GM12892 (cell line): ENCODE data around the gene MAGEB2. TPM values are rescaled to one million over a fixed set of nuclear protein-coding genes. Genes with fewer than 3 reads are reported as not detected.
"Not testable (repeated sequence)": the region's sequence is repeated elsewhere in the genome, so short reads cannot be mapped to it uniquely, and the experiment has no call there.

Source experiments
- DNase-seq: peaks from one replicate; pipeline ENCODE4 v3.0.0; 2011; ENCODE audit not compliant: insufficient read length
- FAIRE-seq: peaks from 2 replicates; lab custom pipeline; 2011; peaks lifted over from hg19 to GRCh38; lab: Jason Lieb, UNC
- POLR2A ChIP-seq: IDR thresholded peaks from 2 replicates; pipeline ENCODE4 v1.6.1; 2011; ENCODE audit warnings: low read depth, low read length, control low read depth
- POLR2AphosphoS5 ChIP-seq: IDR thresholded peaks from 2 replicates; pipeline ENCODE4 v1.6.1; 2011; ENCODE audit warnings: low read depth, low read length, control low read depth
- TAF1 ChIP-seq: IDR thresholded peaks from 2 replicates; pipeline ENCODE4 v1.6.1; 2011; ENCODE audit warnings: low read depth, mild to moderate bottlenecking, control low read depth, low read length, borderline replicate concordance
- polyA plus RNA-seq: library from polyadenylated mRNA; unstranded; fragments of >200 nt; gene quantifications from one replicate; pipeline ENCODE4 v1.2.1, GENCODE V29; 2012; ENCODE audit warnings: missing spikeins, inconsistent platforms; ENCODE audit not compliant: missing spikeins

MAGEB2 gene
- polyA plus RNA-seq = 0.15 TPM

DNA sequence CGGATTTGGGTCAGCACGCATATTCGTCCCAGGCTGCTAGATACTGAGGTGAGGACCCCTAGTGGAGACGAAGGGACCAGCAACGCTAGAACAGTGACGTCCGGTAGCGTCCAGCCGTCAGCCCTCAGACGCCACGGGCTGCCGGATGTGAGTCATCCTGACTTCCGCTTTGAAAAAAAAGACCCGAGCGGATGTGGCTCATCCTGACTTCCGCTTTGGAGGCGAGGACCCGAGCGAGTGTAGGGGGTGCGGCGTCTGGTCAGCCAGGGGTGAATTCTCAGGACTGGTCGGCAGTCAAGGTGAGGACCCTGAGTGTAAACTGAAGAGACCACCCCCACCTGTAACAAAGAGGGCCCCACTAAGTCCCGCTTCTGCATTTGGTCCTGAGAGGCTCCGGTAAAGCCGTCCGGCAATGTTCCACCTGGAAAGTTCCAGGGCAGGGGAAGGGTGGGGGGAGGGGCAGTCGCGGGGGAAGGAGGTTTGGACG lies at the start of gene MAGEB2:
TSS of gene MAGEB2 (plus strand) at position 207 of the 487 bp plus-strand sequence. CDS start 3,018 bp downstream, outside the sequence.
- TF ChIP-seq TAF1 = no peak
- TF ChIP-seq POLR2AphosphoS5 = no peak
- no peak for TF ChIP-seq POLR2A
- DNase-seq = no peak
- no peak for FAIRE-seq

DNA sequence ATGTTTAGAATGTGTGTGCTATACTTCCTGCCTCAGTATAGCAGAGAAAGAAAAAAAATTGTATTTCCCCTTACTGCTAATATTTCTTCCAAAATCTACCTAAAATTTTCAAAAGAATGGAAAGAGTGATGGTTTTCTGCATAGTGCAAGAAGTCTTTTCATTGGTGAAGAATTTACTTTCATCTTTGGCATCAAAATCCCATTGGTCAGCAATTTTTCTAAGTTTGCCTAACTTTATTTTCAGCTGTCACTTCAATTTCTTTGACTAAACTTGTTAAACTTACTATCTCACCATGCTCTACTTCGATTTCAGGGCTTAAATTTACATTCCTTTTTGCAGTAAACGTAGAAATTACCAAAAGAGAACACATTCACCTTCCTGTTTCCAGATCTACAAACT lies 44.5 kb upstream of the MAGEB2 start:
- TF ChIP-seq POLR2A (no peak), POLR2AphosphoS5 (no peak), TAF1 (no peak)
- DNase-seq (no peak), FAIRE-seq (no peak)

GRCh38 chrX:30181353-30181752 lies 34.0 kb upstream of the MAGEB2 start:
- no peak for DNase-seq
- TF ChIP-seq TAF1 (no peak), POLR2AphosphoS5 (no peak), POLR2A (no peak)
- FAIRE-seq = no peak

DNA sequence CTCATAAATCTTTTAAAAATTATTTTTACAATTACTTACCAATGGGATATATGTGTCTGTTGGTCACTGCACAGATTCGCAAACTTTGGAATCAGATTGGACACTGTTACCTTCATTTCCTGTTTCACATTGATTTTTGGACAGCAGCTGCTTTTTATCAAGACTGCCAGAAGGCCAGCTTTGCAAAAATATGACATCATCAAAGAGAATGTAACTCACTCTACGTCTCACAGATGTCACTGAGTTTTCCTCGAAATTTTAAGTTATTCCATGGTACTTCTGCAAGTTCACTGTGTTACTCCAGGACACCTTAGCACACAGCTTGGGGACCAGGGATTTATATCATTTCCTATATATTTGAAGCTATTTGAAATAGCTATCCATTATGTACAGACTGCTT lies 31.8 kb upstream of the MAGEB2 start:
- FAIRE-seq = no peak
- TF ChIP-seq TAF1 = no peak
- TF ChIP-seq POLR2AphosphoS5 = no peak
- TF ChIP-seq POLR2A = no peak
- DNase-seq = no peak

DNA sequence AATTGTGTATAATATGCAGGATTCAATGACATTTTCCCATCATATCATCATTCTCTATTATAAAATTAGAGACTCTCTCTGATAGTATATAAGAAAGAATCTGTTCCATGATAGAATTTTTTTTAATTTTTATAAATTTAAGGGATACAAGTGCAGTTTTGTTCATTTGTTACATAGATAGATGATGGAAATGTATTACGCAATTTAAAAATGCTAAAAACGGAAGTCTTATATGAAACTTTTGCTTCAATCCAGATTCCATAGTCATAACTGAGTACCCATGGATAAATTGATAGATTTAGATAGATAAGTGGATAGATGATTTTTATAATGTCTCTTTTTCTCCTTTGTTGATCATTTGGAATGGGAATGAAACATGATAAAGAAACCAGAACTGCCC lies 24.9 kb upstream of the MAGEB2 start:
- DNase-seq (no peak), FAIRE-seq (no peak)
- no peak for TF ChIP-seq TAF1
- TF ChIP-seq POLR2AphosphoS5 = no peak
- TF ChIP-seq POLR2A = no peak

DNA sequence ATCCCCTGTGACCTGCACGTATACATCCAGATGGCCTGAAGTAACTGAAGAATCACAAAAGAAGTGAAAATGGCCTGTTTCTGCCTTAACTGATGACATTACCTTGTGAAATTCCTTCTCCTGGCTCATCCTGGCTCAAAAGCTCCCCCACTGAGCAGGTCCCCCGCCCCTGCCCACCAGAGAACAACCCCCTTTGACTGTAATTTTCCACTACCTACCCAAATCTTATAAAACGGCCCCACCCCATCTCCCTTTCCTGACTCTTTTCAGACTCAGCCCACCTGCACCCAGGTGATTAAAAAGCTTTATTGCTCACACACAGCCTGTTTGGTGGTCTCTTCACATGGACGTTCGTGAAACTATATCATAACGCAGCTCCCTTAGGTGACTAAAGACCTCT lies 21.5 kb upstream of the MAGEB2 start:
- not testable (repeated sequence) for FAIRE-seq, DNase-seq

- DNase-seq = no peak
- no peak for FAIRE-seq
Measured at GRCh38 chrX:30196322-30196721, 19.0 kb upstream of the MAGEB2 start.

DNA sequence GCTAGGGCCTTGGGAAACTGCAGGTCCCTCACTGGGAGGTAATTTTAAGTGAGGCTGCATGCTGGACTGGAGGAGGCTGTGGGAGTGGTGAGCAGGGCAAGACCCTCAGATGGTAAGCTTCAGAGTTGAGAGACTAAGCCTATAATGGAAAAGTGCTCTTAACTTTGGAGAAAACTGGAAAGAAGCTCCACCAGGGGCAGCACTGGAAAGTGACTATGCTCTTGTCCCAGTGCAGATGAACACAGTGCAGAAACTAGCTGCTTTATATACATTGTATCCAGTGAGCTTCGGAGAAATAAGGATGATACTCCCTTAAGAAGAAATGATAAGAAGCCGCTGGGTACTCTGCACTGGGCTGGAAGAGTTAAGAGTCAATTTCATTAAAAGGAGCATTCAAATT lies 3.2 kb upstream of the MAGEB2 start:
- no peak for FAIRE-seq
- DNase-seq = no peak
- TF ChIP-seq POLR2AphosphoS5 (no peak), TAF1 (no peak), POLR2A (no peak)

More at GRCh38 chrX:30196322-30196721, 19.0 kb upstream of the MAGEB2 start:
- TF ChIP-seq POLR2A (no peak), TAF1 (no peak), POLR2AphosphoS5 (no peak)

DNA sequence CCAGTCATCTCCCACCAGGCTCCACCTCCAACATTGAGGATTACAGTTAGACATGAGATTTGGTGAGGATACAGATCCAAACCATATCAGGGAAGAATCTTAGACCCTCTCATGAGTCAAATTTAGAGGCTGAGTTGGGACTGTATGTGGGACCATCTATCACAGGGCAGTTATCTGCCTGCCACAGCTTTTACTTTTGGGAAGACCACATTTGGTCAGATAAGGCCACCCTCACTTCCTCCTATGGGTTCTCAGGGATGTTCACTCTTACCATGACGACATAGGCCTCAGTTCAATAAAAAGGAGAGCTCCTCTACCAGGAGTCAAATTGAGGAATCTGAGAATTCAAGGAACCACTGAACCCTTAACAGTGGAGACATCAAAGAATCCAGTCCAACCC lies 2.1 kb downstream of the MAGEB2 start:
- DNase-seq = no peak
- FAIRE-seq = no peak
- no peak for TF ChIP-seq POLR2AphosphoS5
- TF ChIP-seq POLR2A = no peak
- no peak for TF ChIP-seq TAF1

- TF ChIP-seq POLR2AphosphoS5 = no peak
- TF ChIP-seq TAF1 = no peak
- TF ChIP-seq POLR2A = no peak
- FAIRE-seq (no peak), DNase-seq (no peak)
Measured at GRCh38 chrX:30219372-30219771, 4.0 kb downstream of the MAGEB2 start.

DNA sequence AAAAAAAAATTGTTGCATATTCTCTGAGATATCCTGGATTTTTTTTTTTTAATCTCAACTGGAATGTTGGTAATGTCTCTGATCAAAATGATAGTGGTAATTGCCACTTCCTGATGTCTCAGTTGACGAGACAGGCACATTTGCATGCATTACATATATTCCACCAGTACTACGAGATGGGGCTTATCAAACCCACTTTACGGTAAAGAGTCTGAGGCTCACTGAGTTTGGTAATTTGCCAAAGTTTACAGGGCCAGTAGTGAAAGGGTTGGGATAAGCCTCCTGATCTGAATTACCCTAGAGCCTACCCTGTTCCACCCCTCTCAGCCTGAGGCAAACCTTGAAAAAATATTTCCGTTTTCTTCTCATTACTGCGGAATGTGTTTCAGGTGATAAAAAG lies 5.3 kb downstream of the MAGEB2 start:
- no peak for TF ChIP-seq TAF1
- no peak for TF ChIP-seq POLR2AphosphoS5
- no peak for TF ChIP-seq POLR2A
- no peak for FAIRE-seq

GRCh38 chrX:30224536-30224935 lies 9.2 kb downstream of the MAGEB2 start:
- TF ChIP-seq POLR2A (no peak), POLR2AphosphoS5 (no peak), TAF1 (no peak)
- no peak for FAIRE-seq
- no peak for DNase-seq

More for the DNA sequence above, 5.3 kb downstream of the MAGEB2 start:
- DNase-seq = no peak
